ENCODE measurements around the gene WWC2.

Gene WWC2

DNA sequence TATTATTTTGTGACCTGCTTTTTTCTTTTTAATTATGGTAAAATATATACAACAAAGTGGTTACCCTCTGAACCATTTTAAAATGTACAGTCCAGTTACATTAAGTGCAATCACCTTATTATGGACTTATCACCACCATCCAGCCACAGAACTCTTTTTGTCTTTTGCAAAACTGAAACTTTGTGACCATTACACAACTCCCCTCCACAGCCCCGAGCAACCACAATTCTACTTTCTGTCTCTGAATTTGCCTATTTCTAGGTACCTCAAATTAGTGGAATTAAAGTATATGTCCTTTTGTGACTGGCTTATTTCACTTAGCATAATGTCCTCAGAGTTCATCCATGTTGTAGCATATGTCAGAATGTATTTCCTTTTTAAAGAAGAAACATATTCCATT is 39.3 kb upstream of the WWC2 start:
- no peak for TF ChIP-seq EZH2phosphoT487 (conservative IDR thresholded peaks at IDR 0.05; ENCODE audit: low read length)
- TF ChIP-seq, protein P1, sequence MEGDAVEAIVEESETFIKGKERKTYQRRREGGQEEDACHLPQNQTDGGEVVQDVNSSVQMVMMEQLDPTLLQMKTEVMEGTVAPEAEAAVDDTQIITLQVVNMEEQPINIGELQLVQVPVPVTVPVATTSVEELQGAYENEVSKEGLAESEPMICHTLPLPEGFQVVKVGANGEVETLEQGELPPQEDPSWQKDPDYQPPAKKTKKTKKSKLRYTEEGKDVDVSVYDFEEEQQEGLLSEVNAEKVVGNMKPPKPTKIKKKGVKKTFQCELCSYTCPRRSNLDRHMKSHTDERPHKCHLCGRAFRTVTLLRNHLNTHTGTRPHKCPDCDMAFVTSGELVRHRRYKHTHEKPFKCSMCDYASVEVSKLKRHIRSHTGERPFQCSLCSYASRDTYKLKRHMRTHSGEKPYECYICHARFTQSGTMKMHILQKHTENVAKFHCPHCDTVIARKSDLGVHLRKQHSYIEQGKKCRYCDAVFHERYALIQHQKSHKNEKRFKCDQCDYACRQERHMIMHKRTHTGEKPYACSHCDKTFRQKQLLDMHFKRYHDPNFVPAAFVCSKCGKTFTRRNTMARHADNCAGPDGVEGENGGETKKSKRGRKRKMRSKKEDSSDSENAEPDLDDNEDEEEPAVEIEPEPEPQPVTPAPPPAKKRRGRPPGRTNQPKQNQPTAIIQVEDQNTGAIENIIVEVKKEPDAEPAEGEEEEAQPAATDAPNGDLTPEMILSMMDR (IDR thresholded peaks at IDR 0.05; ENCODE audit: insufficient read depth, low read length, poor library complexity, severe bottlenecking), result no peak
- Histone ChIP-seq H2AFZ (ENCODE audit: low read depth, low read length, severe bottlenecking) (no peak overlapping the region), H3K4me3 (ENCODE audit: insufficient read depth, low read length, poor library complexity, severe bottlenecking) (no peak overlapping the region), H3K9me2 (replicated peaks; ENCODE audit: insufficient read depth, low read length) (no peaks in the 10 kb centered on the region), H3K9me3 (ENCODE audit: insufficient read depth, low read length) (no peaks in the 10 kb centered on the region), H3F3A (ENCODE audit: insufficient read depth) (no peaks in the 10 kb centered on the region), H3K79me2 (ENCODE audit: insufficient read depth, low read length) (no peaks in the 10 kb centered on the region), H3K27ac (ENCODE audit: low read depth, low read length) (no peak overlapping the region), H4K20me1 (ENCODE audit: low read depth, low read length) (no peaks in the 10 kb centered on the region), H3K4me2 (ENCODE audit: low read depth, low read length, poor library complexity, severe bottlenecking) (no peak overlapping the region), H3K9ac (ENCODE audit: low read length) (no peak overlapping the region), H3K36me3 (ENCODE audit: low read length) (no peaks in the 10 kb centered on the region), H3K27me3 (ENCODE audit: low read length) (no peaks in the 10 kb centered on the region)

DNA sequence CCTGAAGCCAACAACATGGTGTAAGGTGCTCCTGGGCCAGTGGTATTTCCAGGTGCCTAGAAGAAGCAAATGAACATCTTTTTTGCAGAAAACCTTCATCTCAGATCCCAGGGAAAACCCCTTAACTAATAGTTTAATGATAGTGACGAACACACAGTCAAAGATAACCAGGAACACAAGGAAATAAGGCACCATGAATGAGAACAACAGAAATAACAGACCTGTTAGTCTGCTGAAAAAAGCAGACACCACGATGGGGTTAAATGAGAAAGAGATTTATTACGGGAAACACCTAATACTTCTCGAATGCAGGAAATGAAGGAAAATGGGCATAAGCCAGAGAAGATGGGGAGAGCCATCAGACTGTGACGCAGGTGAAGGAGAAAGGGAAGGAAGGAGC is 30.6 kb upstream of the WWC2 start:
- Histone ChIP-seq H3K36me3 (ENCODE audit: low read length) (no peaks in the 10 kb centered on the region), H3K27me3 (ENCODE audit: low read length) (no peaks in the 10 kb centered on the region), H3K9me2 (replicated peaks; ENCODE audit: insufficient read depth, low read length) (no peaks in the 10 kb centered on the region), H3K4me2 (ENCODE audit: low read depth, low read length, poor library complexity, severe bottlenecking) (no peak overlapping the region), H2AFZ (ENCODE audit: low read depth, low read length, severe bottlenecking) (no peak overlapping the region), H4K20me1 (ENCODE audit: low read depth, low read length) (no peaks in the 10 kb centered on the region), H3K9me3 (ENCODE audit: insufficient read depth, low read length) (no peaks in the 10 kb centered on the region), H3F3A (ENCODE audit: insufficient read depth) (no peaks in the 10 kb centered on the region), H3K79me2 (ENCODE audit: insufficient read depth, low read length) (no peaks in the 10 kb centered on the region), H3K4me3 (ENCODE audit: insufficient read depth, low read length, poor library complexity, severe bottlenecking) (no peak overlapping the region), H3K27ac (ENCODE audit: low read depth, low read length) (no peak overlapping the region), H3K9ac (ENCODE audit: low read length) (no peak overlapping the region)
- TF ChIP-seq EZH2phosphoT487 (conservative IDR thresholded peaks at IDR 0.05; ENCODE audit: low read length), result no peak
- TF ChIP-seq, protein P1 (IDR thresholded peaks at IDR 0.05; ENCODE audit: insufficient read depth, low read length, poor library complexity, severe bottlenecking), result no peak

DNA sequence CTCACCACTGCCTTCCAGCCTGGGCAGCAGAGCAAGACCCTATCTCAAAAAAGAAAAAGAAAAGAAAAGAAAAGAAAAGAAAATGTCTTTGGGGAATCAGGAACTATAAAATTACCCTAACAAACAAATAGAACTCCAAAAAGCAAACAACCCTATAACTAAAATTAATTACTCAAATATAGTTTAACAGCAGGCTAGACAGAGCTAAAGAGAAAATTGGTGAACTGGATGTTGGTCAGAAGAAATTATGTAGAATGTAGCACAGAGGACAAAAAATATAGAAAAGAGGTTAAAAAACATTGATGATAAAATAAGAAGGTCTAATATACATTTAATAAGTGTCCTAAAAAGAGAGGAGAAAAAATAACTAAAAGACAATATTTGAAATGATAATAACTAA is 27.8 kb upstream of the WWC2 start:
- no peaks in the 10 kb centered on the region for H3F3A ChIP-seq (ENCODE audit: insufficient read depth)
- H3K9me3 ChIP-seq (ENCODE audit: insufficient read depth, low read length), result no peaks in the 10 kb centered on the region
- H3K9me2 ChIP-seq (replicated peaks; ENCODE audit: insufficient read depth, low read length), result no peaks in the 10 kb centered on the region
- H3K9ac ChIP-seq (ENCODE audit: low read length), result no peak overlapping the region
- H4K20me1 ChIP-seq (ENCODE audit: low read depth, low read length), result no peaks in the 10 kb centered on the region
- H3K36me3 ChIP-seq (ENCODE audit: low read length), result no peaks in the 10 kb centered on the region
- H3K27ac ChIP-seq (ENCODE audit: low read depth, low read length), result no peak overlapping the region
- H3K27me3 ChIP-seq (ENCODE audit: low read length), result no peaks in the 10 kb centered on the region
- no peak for TF ChIP-seq EZH2phosphoT487 (conservative IDR thresholded peaks at IDR 0.05; ENCODE audit: low read length)
- TF ChIP-seq, protein P1 (IDR thresholded peaks at IDR 0.05; ENCODE audit: insufficient read depth, low read length, poor library complexity, severe bottlenecking), result no peak
- no peaks in the 10 kb centered on the region for H3K79me2 ChIP-seq (ENCODE audit: insufficient read depth, low read length)
- no peak overlapping the region for H3K4me3 ChIP-seq (ENCODE audit: insufficient read depth, low read length, poor library complexity, severe bottlenecking)
- H3K4me2 ChIP-seq (ENCODE audit: low read depth, low read length, poor library complexity, severe bottlenecking), result no peak overlapping the region
- no peak overlapping the region for H2AFZ ChIP-seq (ENCODE audit: low read depth, low read length, severe bottlenecking)
